Renal pelvis (tissue), 4 donors: Measurements from ENCODE around the gene IQSEC1. TPM values are rescaled to one million over a fixed set of nuclear protein-coding genes. Genes with fewer than 3 reads are reported as not detected.
A peak's percentile ranks its signal among the peaks of the same experiment; 100 is the strongest.

ENCODE experiments used
- DNase-seq: peaks from one replicate; pipeline ENCODE4 v3.0.0-alpha.2; 2013
- polyA plus RNA-seq, 3 donors: library from polyadenylated mRNA; unstranded; fragments of 120-200 nt; gene quantifications; one replicate each; pipeline ENCODE4 v1.2.1, GENCODE V29; 2013; ENCODE audit not compliant: insufficient read length in 3 of 3

Gene IQSEC1
- polyA plus RNA-seq, 3 donors, result 33.0 to 40.4 (median 35.6) TPM

DNA sequence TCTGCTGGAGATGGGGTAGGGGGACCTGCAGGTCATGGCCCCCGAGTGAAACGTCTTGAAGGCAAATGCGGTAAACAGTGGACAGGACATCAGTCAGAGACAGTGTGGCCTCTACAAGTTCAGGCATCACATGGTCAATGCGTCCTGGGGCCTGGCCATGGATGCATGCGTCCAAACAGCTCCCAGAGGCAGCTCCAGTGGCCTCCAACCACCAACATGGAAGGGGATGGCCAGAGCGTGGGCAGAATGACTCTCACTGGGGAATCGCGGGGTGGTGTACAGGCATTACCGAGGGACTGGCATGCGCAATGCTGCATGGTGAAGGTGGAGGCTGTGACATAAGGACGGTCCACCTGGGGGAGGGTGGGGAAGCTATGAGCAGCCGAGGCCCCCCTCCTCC is 35.6 kb upstream of the IQSEC1 start:
- no peak for DNase-seq

GRCh38 chr3:13107661-13108060 is 34.4 kb upstream of the IQSEC1 start:
- no peak for DNase-seq

DNA sequence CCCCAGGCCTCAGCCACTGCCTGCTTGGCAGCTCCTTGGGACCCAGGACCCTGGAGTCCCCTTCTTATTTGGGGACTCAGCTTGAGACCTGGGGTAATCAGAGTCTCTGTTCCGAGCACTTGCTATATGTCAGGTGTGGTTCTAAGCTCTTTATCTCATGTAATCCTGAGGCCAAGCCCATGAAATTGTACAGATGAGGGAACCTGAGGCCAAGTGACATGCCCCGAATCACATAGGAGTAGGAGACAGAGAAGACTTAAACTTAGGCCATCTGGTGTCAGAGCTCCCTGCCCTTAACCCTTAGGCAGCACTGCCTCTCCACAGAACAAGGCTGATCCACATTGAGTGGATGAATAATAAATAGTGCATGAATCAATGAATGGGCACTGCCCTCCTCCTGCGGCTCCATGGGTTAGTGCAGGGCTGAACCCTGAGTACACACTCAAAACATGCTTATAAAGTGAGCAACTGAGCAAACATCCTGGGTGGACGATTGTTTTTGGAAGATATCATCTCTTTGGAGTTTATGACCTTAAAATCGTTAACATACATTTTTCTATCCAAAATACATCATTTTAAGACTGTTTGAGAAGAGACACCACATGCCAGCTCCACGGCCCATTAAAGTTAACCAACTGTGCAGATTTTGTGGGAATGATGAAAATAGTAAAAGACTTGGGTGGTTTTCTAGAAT is 33.2 kb upstream of the IQSEC1 start:
- no peak for DNase-seq

DNA sequence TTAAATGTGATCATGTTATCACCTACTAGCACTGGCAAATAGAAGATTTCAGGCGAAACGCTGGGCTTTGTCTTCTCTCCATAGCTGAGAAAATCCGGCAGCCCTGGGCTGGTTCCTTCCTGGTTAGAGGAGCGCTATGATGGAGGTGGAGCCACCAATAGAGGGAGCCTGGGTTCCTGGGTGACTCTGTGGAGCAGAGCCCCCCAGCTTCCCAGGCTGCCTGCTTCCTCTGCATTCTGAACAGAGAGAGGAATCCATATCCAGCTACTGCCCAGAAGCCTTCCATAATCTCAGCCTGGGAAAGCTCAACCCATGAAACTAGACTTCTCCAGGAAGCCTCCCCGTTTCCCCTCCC is 32.6 kb upstream of the IQSEC1 start:
- DNase-seq, result no peak

DNA sequence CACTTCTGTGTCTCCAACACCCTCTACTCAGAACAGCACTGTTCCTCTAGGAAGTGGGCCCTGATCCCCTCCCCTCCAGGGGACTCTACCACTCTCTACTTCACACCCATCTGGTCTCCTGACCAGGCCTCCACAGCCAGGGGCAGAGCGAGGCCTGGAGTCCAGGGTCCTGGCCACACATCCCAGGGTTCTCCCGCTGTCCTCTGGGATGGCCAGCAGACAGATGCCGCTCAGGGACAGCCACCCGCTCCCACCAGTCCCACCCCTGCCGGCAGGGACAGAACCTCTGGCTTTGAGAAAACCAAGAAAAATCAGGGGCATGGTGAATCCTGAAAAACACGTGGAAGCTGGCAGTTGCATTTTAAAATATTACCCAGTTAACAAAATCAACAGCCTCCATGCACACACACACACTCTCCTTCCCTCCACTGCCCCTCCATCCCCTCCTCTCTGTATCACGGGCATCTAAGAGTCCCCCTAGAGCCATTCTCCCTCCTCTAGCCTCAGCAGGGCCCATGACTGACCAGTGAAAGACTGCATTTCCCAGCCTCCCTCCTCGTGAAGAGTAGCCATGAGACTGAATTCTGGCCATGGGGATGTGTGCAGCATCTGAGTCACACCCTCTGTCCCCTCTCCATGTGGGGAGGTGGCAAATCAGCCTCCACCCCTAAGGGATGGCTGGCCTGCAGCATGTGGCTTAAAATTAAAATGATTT is 32.1 kb upstream of the IQSEC1 start:
- no peak for DNase-seq

DNA sequence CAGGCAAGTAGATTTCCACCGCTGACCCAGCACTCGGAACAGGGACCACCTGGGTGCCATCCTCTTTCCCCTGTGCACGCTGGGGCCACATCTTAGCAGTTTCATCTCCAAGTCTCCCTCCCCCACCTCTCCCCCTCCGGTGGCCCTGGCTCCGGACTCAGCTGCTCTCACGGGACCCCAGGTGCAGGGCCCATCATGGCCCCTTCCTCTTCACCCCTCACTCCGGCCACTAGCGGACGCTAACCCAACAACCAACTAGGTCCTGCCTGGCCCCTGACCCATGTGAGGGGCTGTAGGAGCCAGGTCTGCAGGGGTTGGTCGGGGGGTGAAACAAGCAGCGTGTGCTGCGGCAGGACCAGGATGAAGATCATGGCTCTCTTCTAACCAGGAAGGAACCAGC is 31.3 kb upstream of the IQSEC1 start:
- DNase-seq, result no peak

GRCh38 chr3:13103416-13104058 is 30.3 kb upstream of the IQSEC1 start:
- no peak for DNase-seq

DNA sequence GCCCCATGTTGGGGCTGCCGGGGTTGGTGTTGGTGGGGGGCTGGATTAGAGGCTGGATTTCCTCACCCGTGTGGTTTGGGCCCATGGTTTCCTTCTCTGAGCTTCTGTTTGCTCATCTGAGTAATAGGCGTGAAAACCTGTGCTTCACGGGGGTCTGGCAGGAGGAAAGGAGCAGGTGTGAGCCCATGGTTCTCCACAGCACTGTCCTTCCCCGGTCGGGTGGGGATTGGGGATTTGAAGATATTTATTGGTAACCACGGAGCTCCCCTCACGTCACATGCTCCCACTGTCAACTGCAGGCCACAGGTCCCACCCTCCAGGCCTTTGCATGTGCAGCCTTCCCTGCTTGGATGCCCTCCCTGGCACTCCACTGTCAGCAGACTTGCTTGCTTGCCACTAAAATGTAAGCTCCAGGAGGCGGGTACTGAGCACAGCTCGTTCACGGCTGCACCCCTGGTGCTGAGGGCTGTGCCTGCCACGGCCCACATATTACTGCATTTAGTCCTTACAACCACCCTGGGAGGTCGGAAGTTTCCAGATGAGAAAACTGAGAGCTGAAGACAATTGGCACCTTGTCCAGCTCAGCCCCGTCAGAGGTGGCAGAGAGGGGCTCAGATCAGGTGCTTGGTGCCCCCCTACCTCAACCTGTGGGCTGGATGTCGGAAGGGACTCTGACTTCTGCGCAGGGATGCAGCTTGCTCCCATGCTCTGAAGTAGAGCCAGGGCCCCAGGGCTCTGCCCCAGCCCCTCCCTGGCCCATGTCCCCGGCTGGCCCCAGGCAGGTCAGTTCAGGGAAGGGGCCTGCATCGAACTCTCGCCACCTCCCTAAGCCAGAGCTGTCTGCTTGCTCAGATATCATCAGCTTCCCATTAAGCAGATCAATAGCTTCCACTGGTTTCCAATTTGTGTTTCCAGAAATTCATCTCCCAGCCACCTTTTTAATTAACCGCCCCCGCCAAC is 29.4 kb upstream of the IQSEC1 start:
- DNase-seq, result no peak

DNA sequence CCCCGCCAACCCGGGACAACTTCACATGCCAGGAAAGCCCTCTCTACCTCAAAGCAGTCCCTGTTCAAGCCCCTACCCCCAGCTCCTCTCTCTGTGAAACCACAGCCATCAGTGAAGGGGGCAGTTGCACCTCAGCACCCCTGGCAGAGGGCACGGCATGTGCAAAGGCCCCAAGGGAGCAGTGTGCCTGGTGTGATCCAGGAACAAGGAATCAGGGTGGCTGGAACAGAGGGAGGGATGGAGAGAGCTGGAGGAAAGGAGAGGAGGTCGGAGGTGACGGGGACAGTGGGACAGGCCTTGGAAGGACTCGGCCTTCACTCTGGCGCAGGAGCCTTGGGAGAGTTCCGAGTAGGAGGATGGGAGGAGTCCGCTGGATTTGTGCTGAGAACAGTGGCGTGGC is 26.5 kb upstream of the IQSEC1 start:
- DNase-seq, result no peak

DNA sequence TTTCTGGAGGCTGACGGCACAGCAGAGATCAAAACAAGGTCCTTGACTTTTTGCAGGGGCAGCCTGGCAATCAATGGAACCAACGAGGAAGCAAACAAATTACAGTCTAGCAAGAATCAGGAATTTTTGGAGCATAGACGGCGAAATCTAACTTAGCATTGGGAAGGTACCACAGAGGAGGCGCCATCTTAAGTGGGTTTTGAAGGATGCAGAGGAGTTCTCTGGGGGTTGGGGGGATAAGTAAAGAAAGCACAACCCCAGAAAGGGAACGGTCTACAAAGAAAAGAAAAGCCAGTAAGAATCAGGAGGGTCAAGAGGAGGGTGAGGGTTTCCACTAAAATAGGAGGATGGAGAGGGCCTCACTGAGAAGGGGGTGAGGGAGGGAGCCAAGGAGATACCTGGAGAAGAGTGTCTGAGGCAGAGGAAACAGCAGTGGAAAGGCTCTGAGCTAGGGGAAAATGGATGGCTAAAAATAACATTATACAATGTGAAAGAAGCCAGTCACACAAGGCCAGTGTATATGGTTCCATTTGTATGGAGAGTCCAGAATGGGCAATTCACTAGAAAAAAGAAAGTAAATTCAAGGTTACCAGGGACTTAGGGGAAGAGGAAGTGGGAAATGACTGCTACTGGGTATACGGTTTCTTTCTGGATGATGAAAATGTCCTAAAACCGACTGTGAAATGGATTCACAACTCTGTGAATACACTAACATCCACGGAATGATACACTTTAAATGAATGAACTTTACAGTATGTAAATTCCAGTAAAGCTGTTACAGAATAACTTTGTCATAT is 25.2 kb upstream of the IQSEC1 start:
- DNase-seq, result no peak

DNA sequence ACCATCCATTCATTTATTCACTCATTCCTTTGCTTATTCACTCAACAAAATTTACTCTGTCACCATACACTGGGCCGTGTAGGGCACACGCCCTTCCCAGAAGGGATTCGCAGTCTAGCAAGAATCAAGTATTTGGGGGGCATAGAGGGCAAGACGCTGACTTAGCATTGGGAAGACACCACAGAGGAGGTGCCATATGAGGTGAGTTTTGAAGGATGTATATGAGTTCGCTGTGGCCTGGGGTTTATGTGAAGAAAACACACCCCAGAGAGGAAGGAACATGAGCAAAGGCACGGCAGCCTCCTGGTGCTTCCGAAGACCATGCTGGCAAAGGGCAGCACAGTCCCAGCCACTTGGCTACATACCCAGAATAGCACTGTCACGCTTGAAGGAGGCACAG is 23.1 kb upstream of the IQSEC1 start:
- no peak for DNase-seq

DNA sequence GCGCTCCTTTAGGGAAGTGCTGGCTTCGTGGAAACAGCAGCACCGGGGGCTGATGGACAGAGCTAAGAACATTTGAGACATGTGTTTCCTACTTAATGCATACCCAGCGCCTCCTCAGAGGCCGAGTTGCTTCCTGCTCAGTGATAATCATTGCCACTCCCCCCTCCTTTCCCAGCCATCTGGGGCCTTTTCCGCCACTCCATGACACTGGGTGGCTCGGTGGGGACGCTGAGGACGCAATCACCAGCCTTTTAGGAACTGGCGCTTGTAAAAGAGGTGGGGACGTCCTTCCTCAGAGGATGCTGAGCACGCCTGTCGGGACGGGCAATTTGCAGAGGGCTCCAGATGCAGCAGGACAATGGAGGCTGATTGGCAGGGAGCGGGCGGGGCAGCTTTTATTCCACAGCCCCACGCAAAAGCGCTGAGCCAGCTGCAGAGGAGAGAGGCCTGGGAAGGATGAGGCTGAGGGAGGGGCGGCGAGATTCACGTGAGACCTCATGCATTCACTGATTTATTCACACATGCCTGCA is 22.2 kb upstream of the IQSEC1 start:
- DNase-seq, result no peak

GRCh38 chr3:13093687-13094086 is 20.5 kb upstream of the IQSEC1 start:
- DNase-seq, result no peak

DNA sequence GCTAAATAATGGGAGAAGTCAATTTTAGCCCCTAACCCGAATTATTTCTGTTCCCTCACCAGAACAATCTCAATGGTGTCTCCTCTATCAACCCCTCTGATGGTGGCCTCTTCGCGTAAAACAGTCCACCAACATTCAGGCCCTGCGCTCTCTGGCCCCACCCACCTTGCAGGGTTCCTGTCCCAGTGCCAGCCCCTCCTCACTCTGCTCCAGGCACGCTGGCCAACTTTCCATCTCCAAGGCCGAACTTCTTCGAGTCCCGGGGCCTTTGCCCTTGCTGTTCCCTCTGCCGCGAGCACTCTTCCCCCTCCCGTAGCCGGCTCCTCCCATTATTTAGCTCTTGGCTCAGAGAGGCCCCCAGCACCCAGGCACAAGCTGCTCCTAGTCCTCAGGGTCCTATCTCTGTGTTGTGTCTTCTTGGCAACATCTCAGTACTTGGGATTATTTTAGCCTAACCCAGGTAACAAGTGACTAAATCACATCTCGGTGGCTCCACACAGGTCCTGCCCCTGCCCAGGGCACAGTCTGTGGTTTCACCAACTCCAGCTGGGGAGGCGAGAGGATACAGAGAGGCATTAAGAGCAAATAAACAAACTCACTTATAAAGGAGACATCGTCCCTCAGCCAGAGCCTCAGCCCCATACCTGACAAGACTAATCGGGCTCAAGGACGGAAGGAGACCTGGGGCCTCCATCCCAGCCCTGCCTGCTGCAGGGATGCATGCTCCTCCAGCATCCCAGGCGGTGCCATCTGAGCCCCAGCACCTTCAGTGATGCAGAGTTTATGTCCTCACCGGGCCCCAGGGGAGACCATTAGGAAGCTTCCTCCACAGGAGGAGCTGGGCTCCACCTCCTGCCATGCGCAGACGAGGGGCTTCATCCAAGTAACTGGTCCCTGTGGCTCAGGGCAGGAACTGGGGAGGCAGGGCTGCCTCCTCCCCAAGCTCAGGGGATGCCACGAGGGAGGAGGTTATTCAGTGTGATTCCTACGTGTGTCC is 19.7 kb upstream of the IQSEC1 start:
- DNase-seq, result no peak

GRCh38 chr3:13091898-13092611 is 18.8 kb upstream of the IQSEC1 start:
- DNase-seq, result peak; percentile 56

DNA sequence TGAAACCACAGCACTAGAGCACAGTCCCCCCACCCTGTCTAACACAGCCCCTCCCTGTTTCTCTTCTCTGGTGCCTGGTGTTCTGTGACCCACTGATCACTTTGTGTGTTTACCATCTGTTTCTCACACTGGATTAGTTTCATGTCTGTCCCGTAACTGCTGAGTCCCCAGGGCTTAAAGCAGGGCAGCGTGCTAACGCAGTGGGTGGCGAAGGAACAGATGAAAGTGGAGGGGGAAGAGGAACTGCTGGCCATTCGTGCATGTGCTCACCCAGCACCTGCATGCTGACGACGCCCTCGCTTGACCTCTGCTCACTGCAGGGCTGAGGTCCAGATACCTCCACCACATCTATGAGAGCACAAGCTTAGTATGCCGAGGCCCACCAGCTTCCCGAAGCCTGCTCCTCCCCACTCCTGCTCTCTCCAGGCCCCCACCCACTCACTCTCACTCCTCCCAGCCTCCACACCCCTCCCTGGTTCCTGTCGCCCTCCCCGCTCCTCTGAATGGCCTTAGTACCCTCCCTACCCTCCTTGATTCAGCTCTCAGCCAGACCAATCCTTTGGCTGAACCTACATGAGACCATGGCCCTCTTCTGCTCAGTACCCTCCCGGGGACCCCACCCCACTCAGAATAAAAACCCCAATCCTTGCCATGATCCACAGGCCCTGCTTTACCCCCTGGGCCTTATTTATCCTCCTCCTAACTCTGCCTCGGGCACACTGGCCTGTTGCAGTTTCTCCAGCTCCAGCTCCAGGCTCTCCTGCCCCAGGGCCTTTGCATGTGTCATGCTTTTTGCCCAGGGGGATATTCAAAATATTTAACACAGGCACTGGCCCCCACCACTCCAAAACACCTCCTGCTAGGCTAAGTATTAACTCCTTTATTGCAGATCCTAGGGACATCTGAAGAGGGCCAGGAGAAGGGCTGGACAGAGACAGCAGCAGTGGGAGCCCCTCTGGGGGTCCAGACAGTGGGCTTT is 15.1 kb upstream of the IQSEC1 start:
- DNase-seq, result no peak

- no peak for DNase-seq
Observed at GRCh38 chr3:13087320-13087990, 14.2 kb upstream of the IQSEC1 start.
